WTC11 (cell line): Measurements from ENCODE around the gene KDM1A. TPM values are rescaled to one million over a fixed set of nuclear protein-coding genes. Genes with fewer than 3 reads are reported as not detected.

ENCODE experiments used
- ATAC-seq: fragments of 200-7000 bp; cut with Tn5 transposase; 2 replicates; pipeline ENCODE4 v1.10.0; 2021; ENCODE audit warnings: mild to moderate bottlenecking, moderate library complexity
- CTCF ChIA-PET: fragments of 300-600 bp; sonication (Branson Sonifier 250); formaldehyde crosslinking; loops from one replicate; lab custom pipeline; 2021; ENCODE audit warnings: antibody characterized with exemption; lab: Charles Lee
- POLR2A ChIA-PET: fragments of 350-600 bp; sonication (Branson Sonifier 250); formaldehyde crosslinking; loops from one replicate; lab custom pipeline; 2021; ENCODE audit warnings: antibody characterized with exemption; lab: Charles Lee
- DNase-seq: peaks from one replicate; pipeline ENCODE4 v3.0.0; 2021; ENCODE audit warnings: low spot score
- H3K27ac Mint-ChIP-seq: 2 replicates; pipeline ENCODE4 v1.8.0; 2021; ENCODE audit warnings: mixed read lengths
- H3K27me3 Mint-ChIP-seq: 2 replicates; pipeline ENCODE4 v1.8.0; 2021; ENCODE audit warnings: low read depth, mild to moderate bottlenecking, moderate library complexity, mixed read lengths
- H3K36me3 Mint-ChIP-seq: 2 replicates; pipeline ENCODE4 v1.8.0; 2021; ENCODE audit warnings: mixed read lengths
- H3K4me1 Mint-ChIP-seq: 2 replicates; pipeline ENCODE4 v1.8.0; 2022; ENCODE audit warnings: mixed read lengths
- H3K4me3 Mint-ChIP-seq: 2 replicates; pipeline ENCODE4 v1.8.0; 2021; ENCODE audit warnings: mild to moderate bottlenecking, moderate library complexity, mixed read lengths
- H3K9me3 Mint-ChIP-seq: 2 replicates; pipeline ENCODE4 v1.8.0; 2021; ENCODE audit warnings: mixed read lengths
- ATF1 ChIP-seq: sonication (generic); formaldehyde crosslinking; IDR thresholded peaks from 2 replicates; pipeline ENCODE4 v1.8.1; 2023; ENCODE audit warnings: mild to moderate bottlenecking, moderate library complexity, missing genetic modification reagents
- ATF2 ChIP-seq: sonication (generic); formaldehyde crosslinking; IDR thresholded peaks from 2 replicates; pipeline ENCODE4 v1.8.1; 2022; ENCODE audit warnings: low read depth, missing genetic modification reagents, borderline replicate concordance
- CREM ChIP-seq: sonication (generic); formaldehyde crosslinking; IDR thresholded peaks from 2 replicates; pipeline ENCODE4 v1.8.1; 2022; ENCODE audit warnings: mild to moderate bottlenecking, missing genetic modification reagents, moderate library complexity
- E2F1 ChIP-seq: sonication (generic); formaldehyde crosslinking; IDR thresholded peaks from 2 replicates; pipeline ENCODE4 v1.8.0; 2022; ENCODE audit warnings: mild to moderate bottlenecking, missing genetic modification reagents
- FOXJ3 ChIP-seq: sonication (generic); formaldehyde crosslinking; IDR thresholded peaks from 2 replicates; pipeline ENCODE4 v1.9.0; 2021; ENCODE audit warnings: missing genetic modification reagents, mild to moderate bottlenecking, borderline replicate concordance
- FOXK1 ChIP-seq: sonication (generic); formaldehyde crosslinking; IDR thresholded peaks from 2 replicates; pipeline ENCODE4 v1.8.0; 2022; ENCODE audit warnings: mild to moderate bottlenecking, moderate library complexity, missing genetic modification reagents
- GABPB1 ChIP-seq: sonication (generic); formaldehyde crosslinking; IDR thresholded peaks from 2 replicates; pipeline ENCODE4 v1.8.1; 2023; ENCODE audit warnings: mild to moderate bottlenecking, missing genetic modification reagents
- NFATC4 ChIP-seq: fragments of 250-450 bp; sonication (Bioruptor Pico); IDR thresholded peaks from 2 replicates; pipeline ENCODE4 v1.9.0; 2021; ENCODE audit warnings: mild to moderate bottlenecking
- NR1H2 ChIP-seq: sonication (generic); formaldehyde crosslinking; IDR thresholded peaks from 2 replicates; pipeline ENCODE4 v1.9.0; 2021; ENCODE audit warnings: mild to moderate bottlenecking, moderate library complexity, missing genetic modification reagents
- NR3C1 ChIP-seq: sonication (generic); formaldehyde crosslinking; conservative IDR thresholded peaks from 2 replicates; pipeline ENCODE4 v1.8.1; 2023; ENCODE audit warnings: low read depth, mild to moderate bottlenecking, missing genetic modification reagents
- OVOL2 ChIP-seq: fragments of 250-450 bp; sonication (Bioruptor Pico); IDR thresholded peaks from 2 replicates; pipeline ENCODE4 v1.9.0; 2021; ENCODE audit warnings: mild to moderate bottlenecking, borderline replicate concordance
- PRDM15 ChIP-seq: sonication (generic); formaldehyde crosslinking; IDR thresholded peaks from 2 replicates; pipeline ENCODE4 v1.8.0; 2022; ENCODE audit warnings: missing genetic modification reagents
- SMAD4 ChIP-seq: sonication (generic); formaldehyde crosslinking; IDR thresholded peaks from 2 replicates; pipeline ENCODE4 v1.8.0; 2022; ENCODE audit warnings: mild to moderate bottlenecking, missing genetic modification reagents
- TP53 ChIP-seq: sonication (generic); formaldehyde crosslinking; IDR thresholded peaks from 2 replicates; pipeline ENCODE4 v1.8.1; 2023; ENCODE audit warnings: mild to moderate bottlenecking, missing genetic modification reagents
- total RNA-seq: library from RNA; stranded (reverse); gene quantifications from 3 replicates; pipeline ENCODE4 v1.2.3, GENCODE V29; 2021
- TF ChIP-seq, protein P1 (sequence below): sonication (generic); formaldehyde crosslinking; IDR thresholded peaks from 2 replicates; pipeline ENCODE4 v1.8.0; 2023; ENCODE audit warnings: mild to moderate bottlenecking, missing genetic modification reagents
- TF ChIP-seq, protein P2 (sequence below): fragments of 250-450 bp; sonication (Bioruptor Pico); IDR thresholded peaks from 2 replicates; pipeline ENCODE4 v1.9.0; 2021; ENCODE audit warnings: moderate library complexity, mild to moderate bottlenecking, inconsistent platforms, borderline replicate concordance
- TF ChIP-seq, protein P3 (sequence below): sonication (generic); formaldehyde crosslinking; IDR thresholded peaks from 2 replicates; pipeline ENCODE4 v1.8.0; 2022; ENCODE audit warnings: mild to moderate bottlenecking, missing genetic modification reagents
- TF ChIP-seq, protein P4 (sequence below): fragments of 200-600 bp; IDR thresholded peaks from 2 replicates; pipeline ENCODE4 v1.8.0; 2022; ENCODE audit warnings: antibody characterized with exemption

KDM1A gene
- total RNA-seq, 1 experiment from 2014 or later: 226 TPM

- H3K4me1 Mint-ChIP-seq: peaks cover 24% of the 10 kb centered on the region
- CTCF ChIA-PET: interaction anchor here (1.0 to 1.1 kb wide), 3 partner anchors 13 to 69 kb away, joined by 3 read pairs; no protein-coding TSS in a partner anchor
- H3K27ac Mint-ChIP-seq: peak overlapping the region; percentile 42
- no peak for ATAC-seq
- no peak for TF ChIP-seq TP53 (CRISPR knock-in tag)
- TF ChIP-seq PRDM15: no peak
- TF ChIP-seq NFATC4: no peak
- no peak for TF ChIP-seq FOXK1 (CRISPR knock-in tag)
- no peak for TF ChIP-seq ATF2 (CRISPR knock-in tag)
- TF ChIP-seq GABPB1 (CRISPR knock-in tag): peak; percentile 51; the same call in 1 of the 2 replicates
- TF ChIP-seq OVOL2 (CRISPR knock-in tag): no peak
- TF ChIP-seq, all 79 proteins: peak for 1
- Mint-ChIP-seq H3K27me3 (no peaks in the 10 kb centered on the region), H3K4me3 (no peak overlapping the region), H3K9me3 (no peaks in the 10 kb centered on the region), H3K36me3 (no peaks in the 10 kb centered on the region)
- DNase-seq: no peak
- POLR2A ChIA-PET: no interaction called here
Observed at GRCh38 chr1:23116216-23116836, 97.1 kb downstream of the KDM1A start.

- ChIA-PET POLR2A (no interaction called here), CTCF (no interaction called here)
- Mint-ChIP-seq H3K9me3 (no peaks in the 10 kb centered on the region), H3K4me1 (peaks cover 24% of the 10 kb centered on the region), H3K27ac (no peak overlapping the region), H3K4me3 (no peak overlapping the region), H3K27me3 (no peaks in the 10 kb centered on the region), H3K36me3 (no peaks in the 10 kb centered on the region)
- ATAC-seq: no peak
- TF ChIP-seq CREM (CRISPR knock-in tag) (no peak), ATF1 (CRISPR knock-in tag) (no peak)
- TF ChIP-seq, protein P1, sequence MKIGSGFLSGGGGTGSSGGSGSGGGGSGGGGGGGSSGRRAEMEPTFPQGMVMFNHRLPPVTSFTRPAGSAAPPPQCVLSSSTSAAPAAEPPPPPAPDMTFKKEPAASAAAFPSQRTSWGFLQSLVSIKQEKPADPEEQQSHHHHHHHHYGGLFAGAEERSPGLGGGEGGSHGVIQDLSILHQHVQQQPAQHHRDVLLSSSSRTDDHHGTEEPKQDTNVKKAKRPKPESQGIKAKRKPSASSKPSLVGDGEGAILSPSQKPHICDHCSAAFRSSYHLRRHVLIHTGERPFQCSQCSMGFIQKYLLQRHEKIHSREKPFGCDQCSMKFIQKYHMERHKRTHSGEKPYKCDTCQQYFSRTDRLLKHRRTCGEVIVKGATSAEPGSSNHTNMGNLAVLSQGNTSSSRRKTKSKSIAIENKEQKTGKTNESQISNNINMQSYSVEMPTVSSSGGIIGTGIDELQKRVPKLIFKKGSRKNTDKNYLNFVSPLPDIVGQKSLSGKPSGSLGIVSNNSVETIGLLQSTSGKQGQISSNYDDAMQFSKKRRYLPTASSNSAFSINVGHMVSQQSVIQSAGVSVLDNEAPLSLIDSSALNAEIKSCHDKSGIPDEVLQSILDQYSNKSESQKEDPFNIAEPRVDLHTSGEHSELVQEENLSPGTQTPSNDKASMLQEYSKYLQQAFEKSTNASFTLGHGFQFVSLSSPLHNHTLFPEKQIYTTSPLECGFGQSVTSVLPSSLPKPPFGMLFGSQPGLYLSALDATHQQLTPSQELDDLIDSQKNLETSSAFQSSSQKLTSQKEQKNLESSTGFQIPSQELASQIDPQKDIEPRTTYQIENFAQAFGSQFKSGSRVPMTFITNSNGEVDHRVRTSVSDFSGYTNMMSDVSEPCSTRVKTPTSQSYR (CRISPR knock-in tag): no peak
- DNase-seq: no peak
Observed at GRCh38 chr1:23116921-23117699, 97.8 kb downstream of the KDM1A start.

DNA sequence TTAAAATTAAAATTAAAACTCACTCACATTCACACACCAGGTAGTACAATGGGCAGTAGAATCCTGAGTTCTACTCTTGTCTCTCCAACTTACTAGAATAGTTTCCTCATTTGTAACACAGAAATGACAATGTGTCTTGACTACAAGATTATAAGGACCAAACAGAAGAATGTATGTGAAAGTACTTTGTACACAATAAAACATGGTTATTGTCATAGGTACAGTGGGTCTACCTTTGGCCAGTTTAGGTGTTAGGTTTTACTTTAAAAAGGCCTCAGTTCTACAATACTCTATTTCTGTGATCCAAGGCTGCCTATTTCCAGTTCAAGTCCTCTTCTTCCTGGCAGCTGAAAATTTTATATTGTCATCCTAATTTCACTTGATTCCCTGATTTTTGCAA, 99.1 kb downstream of the KDM1A start:
- no peaks in the 10 kb centered on the region for H3K36me3 Mint-ChIP-seq
- no peaks in the 10 kb centered on the region for H3K27me3 Mint-ChIP-seq
- DNase-seq: no peak
- POLR2A ChIA-PET: interaction anchor here (0.6 kb wide), 1 partner anchor 8 kb away, joined by 4 read pairs; no protein-coding TSS in a partner anchor
- H3K27ac Mint-ChIP-seq: no peak overlapping the region
- ATAC-seq: no peak
- H3K9me3 Mint-ChIP-seq: no peaks in the 10 kb centered on the region
- H3K4me3 Mint-ChIP-seq: no peak overlapping the region
- CTCF ChIA-PET: interaction anchor here (1.4 to 2.0 kb wide), 2 partner anchors 13 to 20 kb away, joined by 3 to 5 read pairs; no protein-coding TSS in a partner anchor
- H3K4me1 Mint-ChIP-seq: peaks cover 26% of the 10 kb centered on the region
- TF ChIP-seq SMAD4 (CRISPR knock-in tag) (no peak), E2F1 (CRISPR knock-in tag) (no peak), NR3C1 (CRISPR knock-in tag) (no peak), CREM (CRISPR knock-in tag) (no peak), NR1H2 (CRISPR knock-in tag) (no peak), FOXJ3 (CRISPR knock-in tag) (no peak)
- TF ChIP-seq, protein P2, sequence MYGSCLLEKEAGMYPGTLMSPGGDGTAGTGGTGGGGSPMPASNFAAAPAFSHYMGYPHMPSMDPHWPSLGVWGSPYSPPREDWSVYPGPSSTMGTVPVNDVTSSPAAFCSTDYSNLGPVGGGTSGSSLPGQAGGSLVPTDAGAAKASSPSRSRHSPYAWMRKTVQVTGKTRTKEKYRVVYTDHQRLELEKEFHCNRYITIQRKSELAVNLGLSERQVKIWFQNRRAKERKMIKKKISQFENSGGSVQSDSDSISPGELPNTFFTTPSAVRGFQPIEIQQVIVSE (CRISPR knock-in tag): no peak
- TF ChIP-seq, protein P3, sequence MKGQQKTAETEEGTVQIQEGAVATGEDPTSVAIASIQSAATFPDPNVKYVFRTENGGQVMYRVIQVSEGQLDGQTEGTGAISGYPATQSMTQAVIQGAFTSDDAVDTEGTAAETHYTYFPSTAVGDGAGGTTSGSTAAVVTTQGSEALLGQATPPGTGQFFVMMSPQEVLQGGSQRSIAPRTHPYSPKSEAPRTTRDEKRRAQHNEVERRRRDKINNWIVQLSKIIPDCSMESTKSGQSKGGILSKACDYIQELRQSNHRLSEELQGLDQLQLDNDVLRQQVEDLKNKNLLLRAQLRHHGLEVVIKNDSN (CRISPR knock-in tag): no peak
- TF ChIP-seq, protein P4, sequence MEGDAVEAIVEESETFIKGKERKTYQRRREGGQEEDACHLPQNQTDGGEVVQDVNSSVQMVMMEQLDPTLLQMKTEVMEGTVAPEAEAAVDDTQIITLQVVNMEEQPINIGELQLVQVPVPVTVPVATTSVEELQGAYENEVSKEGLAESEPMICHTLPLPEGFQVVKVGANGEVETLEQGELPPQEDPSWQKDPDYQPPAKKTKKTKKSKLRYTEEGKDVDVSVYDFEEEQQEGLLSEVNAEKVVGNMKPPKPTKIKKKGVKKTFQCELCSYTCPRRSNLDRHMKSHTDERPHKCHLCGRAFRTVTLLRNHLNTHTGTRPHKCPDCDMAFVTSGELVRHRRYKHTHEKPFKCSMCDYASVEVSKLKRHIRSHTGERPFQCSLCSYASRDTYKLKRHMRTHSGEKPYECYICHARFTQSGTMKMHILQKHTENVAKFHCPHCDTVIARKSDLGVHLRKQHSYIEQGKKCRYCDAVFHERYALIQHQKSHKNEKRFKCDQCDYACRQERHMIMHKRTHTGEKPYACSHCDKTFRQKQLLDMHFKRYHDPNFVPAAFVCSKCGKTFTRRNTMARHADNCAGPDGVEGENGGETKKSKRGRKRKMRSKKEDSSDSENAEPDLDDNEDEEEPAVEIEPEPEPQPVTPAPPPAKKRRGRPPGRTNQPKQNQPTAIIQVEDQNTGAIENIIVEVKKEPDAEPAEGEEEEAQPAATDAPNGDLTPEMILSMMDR: no peak
